ENCODE results near the gene ELF3.
"Not testable (repeated sequence)": the region's sequence is repeated elsewhere in the genome, so short reads cannot be mapped to it uniquely, and the experiment has no call there.

Gene ELF3

GRCh38 chr1:202007805-202008489 lies 2.4 kb upstream of the ELF3 start:
- DNase-seq (ENCODE audit: low read depth in 2 of 2): no peak

GRCh38 chr1:202009326-202010179 lies 834 bp upstream of the ELF3 start:
- DNase-seq (ENCODE audit: low read depth in 2 of 2): peak; percentile 42 to 53

GRCh38 chr1:202011994-202012393 lies 1.6 kb downstream of the ELF3 start:
- DNase-seq (ENCODE audit: low read depth in 2 of 2): no peak

- DNase-seq (ENCODE audit: low read depth in 2 of 2): no peak
Measured at GRCh38 chr1:202012544-202013478, 2.4 kb downstream of the ELF3 start.

GRCh38 chr1:202013603-202014002 lies 3.2 kb downstream of the ELF3 start:
- no peak for DNase-seq (ENCODE audit: low read depth in 2 of 2)

GRCh38 chr1:202014060-202014459 lies 3.7 kb downstream of the ELF3 start:
- no peak for DNase-seq (ENCODE audit: low read depth in 2 of 2)

GRCh38 chr1:202014915-202015661 lies 4.7 kb downstream of the ELF3 start:
- no peak for DNase-seq (ENCODE audit: low read depth in 2 of 2)

GRCh38 chr1:202015662-202015937 lies 5.2 kb downstream of the ELF3 start:
- no peak for DNase-seq (ENCODE audit: low read depth in 2 of 2)

- DNase-seq (ENCODE audit: low read depth in 2 of 2): no peak
Measured at GRCh38 chr1:202016022-202016810, 5.8 kb downstream of the ELF3 start.

- no peak for DNase-seq (ENCODE audit: low read depth in 2 of 2)
Measured at GRCh38 chr1:202016811-202017748, 6.7 kb downstream of the ELF3 start.

GRCh38 chr1:202017749-202018467 lies 7.5 kb downstream of the ELF3 start:
- DNase-seq (ENCODE audit: low read depth in 2 of 2): no peak

- DNase-seq (ENCODE audit: low read depth in 2 of 2): no peak
Measured at GRCh38 chr1:202018468-202019234, 8.3 kb downstream of the ELF3 start.

GRCh38 chr1:202019235-202019558 lies 8.8 kb downstream of the ELF3 start:
- DNase-seq (ENCODE audit: low read depth in 2 of 2): not testable (repeated sequence)

- no peak for DNase-seq (ENCODE audit: low read depth in 2 of 2)
Measured at GRCh38 chr1:202023001-202023433, 12.6 kb downstream of the ELF3 start.

GRCh38 chr1:202029171-202029665 lies 18.8 kb downstream of the ELF3 start:
- DNase-seq (ENCODE audit: low read depth in 2 of 2): no peak

GRCh38 chr1:202029727-202030126 lies 19.3 kb downstream of the ELF3 start:
- no peak for DNase-seq (ENCODE audit: low read depth in 2 of 2)

GRCh38 chr1:202031796-202032195 lies 21.4 kb downstream of the ELF3 start:
- DNase-seq (ENCODE audit: low read depth in 2 of 2): no peak

- DNase-seq (ENCODE audit: low read depth in 2 of 2): no peak
Measured at GRCh38 chr1:202034149-202034682, 23.8 kb downstream of the ELF3 start.

Measured in activated CD4-positive, alpha-beta T cell treated with anti-CD3 and anti-CD28 coated beads for 24 hours (primary cell).